OCI-LY7 (cell line): Measurements from ENCODE around the gene ZC2HC1C. TPM values are rescaled to one million over a fixed set of nuclear protein-coding genes. Genes with fewer than 3 reads are reported as not detected.
A peak's percentile ranks its signal among the peaks of the same experiment; 100 is the strongest.

Source experiments
- Bru-seq: library from RNA; stranded (reverse); fragments of 400-500 nt; gene quantifications from one replicate; lab custom pipeline; 2021; lab: Mats Ljungman, UMichigan
- BruChase-seq, 2 experiments: library from RNA; stranded (reverse); fragments of 400-500 nt; gene quantifications; one replicate each; lab custom pipeline; 2021; lab: Mats Ljungman, UMichigan
- BruUV-seq: library from RNA; stranded (reverse); fragments of 400-500 nt; replicated peaks from 2 replicates; lab custom pipeline; 2021; lab: Mats Ljungman, UMichigan
- CTCF ChIA-PET: fragments of 300-600 bp; sonication (Branson Sonifier 250); formaldehyde crosslinking; loops from one replicate; lab custom pipeline; 2022; ENCODE audit warnings: antibody characterized with exemption; ENCODE audit not compliant: unreplicated experiment; lab: Charles Lee
- POLR2A ChIA-PET: fragments of 300-600 bp; sonication (Branson Sonifier 250); formaldehyde crosslinking; loops from one replicate; lab custom pipeline; 2022; ENCODE audit warnings: antibody characterized with exemption; lab: Charles Lee
- DNase-seq: peaks from one replicate; pipeline ENCODE4 v3.0.0-alpha.2; 2015; ENCODE audit warnings: low spot score
- H2AFZ ChIP-seq: fragments of 200-600 bp; sonication (generic), shearing (Covaris generic); 2 replicates; pipeline ENCODE4 v1.6.1; 2014; ENCODE audit warnings: mild to moderate bottlenecking, antibody characterized with exemption, low read length, moderate library complexity
- H3K27ac ChIP-seq: fragments of 200-600 bp; sonication (generic); 2 replicates; pipeline ENCODE4 v1.5.1; 2014; ENCODE audit warnings: mixed run types, low read depth, mild to moderate bottlenecking, moderate library complexity, low read length, inconsistent platforms; ENCODE audit not compliant: poor library complexity, severe bottlenecking
- H3K36me3 ChIP-seq: fragments of 200-600 bp; sonication (generic); 2 replicates; pipeline ENCODE4 v1.6.1; 2014; ENCODE audit warnings: mild to moderate bottlenecking, antibody characterized with exemption, low read length, moderate library complexity, mixed read lengths; ENCODE audit not compliant: insufficient read depth
- H3K4me1 ChIP-seq: fragments of 200-600 bp; sonication (generic); 2 replicates; pipeline ENCODE4 v1.5.1; 2014; ENCODE audit warnings: mild to moderate bottlenecking, low read length; ENCODE audit not compliant: insufficient read depth, poor library complexity, severe bottlenecking
- H3K4me2 ChIP-seq: fragments of 200-600 bp; sonication (generic); 2 replicates; pipeline ENCODE4 v1.6.1; 2014; ENCODE audit warnings: mild to moderate bottlenecking, low read length
- H3K4me3 ChIP-seq: fragments of 200-600 bp; sonication (generic); 2 replicates; pipeline ENCODE4 v1.5.1; 2014; ENCODE audit warnings: mild to moderate bottlenecking, low read depth, low read length; ENCODE audit not compliant: poor library complexity, severe bottlenecking
- H3K79me2 ChIP-seq: fragments of 200-600 bp; sonication (generic); 2 replicates; pipeline ENCODE4 v1.6.1; 2016; ENCODE audit warnings: low read depth, mild to moderate bottlenecking, low read length, moderate library complexity, mixed read lengths; ENCODE audit not compliant: insufficient read depth
- H3K9me2 ChIP-seq: fragments of 200-600 bp; sonication (generic); 2 replicates; pipeline ENCODE4 v1.6.1; 2016; ENCODE audit warnings: mild to moderate bottlenecking, low read length, mixed read lengths; ENCODE audit not compliant: insufficient read depth
- H3K9me3 ChIP-seq: fragments of 200-600 bp; sonication (generic); 2 replicates; pipeline ENCODE4 v1.6.1; 2014; ENCODE audit warnings: mild to moderate bottlenecking, mixed run types, low read length, mixed read lengths
- H4K20me1 ChIP-seq: fragments of 200-600 bp; sonication (generic); 2 replicates; pipeline ENCODE4 v1.6.1; 2014; ENCODE audit warnings: mild to moderate bottlenecking, antibody characterized with exemption, low read length, moderate library complexity, mixed read lengths; ENCODE audit not compliant: insufficient read depth
- EZH2phosphoT487 ChIP-seq: fragments of 200-600 bp; sonication (generic); IDR thresholded peaks from 2 replicates; pipeline ENCODE4 v1.6.1; 2018; ENCODE audit warnings: low read depth, borderline replicate concordance, mild to moderate bottlenecking, mixed run types, antibody characterized with exemption, low read length, moderate library complexity, mixed read lengths
- intact Hi-C: fragments of 100-400 bp; cut with micrococcal nuclease; formaldehyde crosslinking; loops from one replicate; pipeline ENCODE4 v1.10.0; 2022; ENCODE audit not compliant: unreplicated experiment
- long read RNA-seq: library from polyadenylated mRNA; stranded (forward); transcript quantifications from one replicate; pipeline ENCODE4 v2.0.0, GENCODE V29; 2022
- total RNA-seq, 2 experiments: library from RNA; depleted of rRNA in 1 of 2; stranded (reverse); fragments of >200 nt in 1 of 2; shearing (Covaris generic) in 1 of 2; gene quantifications; 2 replicates each; pipeline ENCODE4 v1.2.3, GENCODE V29; 2014 to 2022
- TF ChIP-seq, protein P1 (sequence below): fragments of 200-600 bp; sonication (generic); conservative IDR thresholded peaks from 2 replicates; pipeline ENCODE4 v1.5.1; 2014; ENCODE audit warnings: mild to moderate bottlenecking, antibody characterized with exemption, low read length, moderate library complexity, mixed read lengths

ZC2HC1C gene, protein sequence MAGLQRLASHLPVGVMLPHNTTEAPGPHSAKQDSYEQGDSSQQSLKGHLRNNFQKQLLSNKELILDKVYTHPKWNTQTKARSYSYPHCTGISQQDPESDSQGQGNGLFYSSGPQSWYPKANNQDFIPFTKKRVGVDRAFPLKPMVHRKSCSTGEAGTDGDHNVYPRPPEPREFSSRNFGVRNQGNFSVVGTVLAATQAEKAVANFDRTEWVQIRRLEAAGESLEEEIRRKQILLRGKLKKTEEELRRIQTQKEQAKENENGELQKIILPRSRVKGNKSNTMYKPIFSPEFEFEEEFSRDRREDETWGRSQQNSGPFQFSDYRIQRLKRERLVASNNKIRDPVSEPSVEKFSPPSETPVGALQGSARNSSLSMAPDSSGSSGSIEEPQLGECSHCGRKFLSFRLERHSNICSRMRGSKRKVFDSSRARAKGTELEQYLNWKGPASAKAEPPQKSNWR
- total RNA-seq (2014; rRNA removed; shearing (Covaris generic)), result 3.2 and 3.4 TPM in 2 replicates
- total RNA-seq (2022), result 1.2 and 3.7 TPM in 2 replicates
- percentile 37 among the genes with signal in this experiment for Bru-seq, nascent RNA
- percentile 28 among the genes with signal in this experiment for BruChase-seq, experiment 1, labeled RNA remaining after a 6-hour chase
- percentile 36 among the genes with signal in this experiment for BruChase-seq, experiment 2, labeled RNA remaining after a 2-hour chase
- long read RNA-seq, partial matches to known transcripts, result 0 of 9 reads
- long read RNA-seq, other reads (novel, unspliced or antisense), result 9 of 9 reads

DNA sequence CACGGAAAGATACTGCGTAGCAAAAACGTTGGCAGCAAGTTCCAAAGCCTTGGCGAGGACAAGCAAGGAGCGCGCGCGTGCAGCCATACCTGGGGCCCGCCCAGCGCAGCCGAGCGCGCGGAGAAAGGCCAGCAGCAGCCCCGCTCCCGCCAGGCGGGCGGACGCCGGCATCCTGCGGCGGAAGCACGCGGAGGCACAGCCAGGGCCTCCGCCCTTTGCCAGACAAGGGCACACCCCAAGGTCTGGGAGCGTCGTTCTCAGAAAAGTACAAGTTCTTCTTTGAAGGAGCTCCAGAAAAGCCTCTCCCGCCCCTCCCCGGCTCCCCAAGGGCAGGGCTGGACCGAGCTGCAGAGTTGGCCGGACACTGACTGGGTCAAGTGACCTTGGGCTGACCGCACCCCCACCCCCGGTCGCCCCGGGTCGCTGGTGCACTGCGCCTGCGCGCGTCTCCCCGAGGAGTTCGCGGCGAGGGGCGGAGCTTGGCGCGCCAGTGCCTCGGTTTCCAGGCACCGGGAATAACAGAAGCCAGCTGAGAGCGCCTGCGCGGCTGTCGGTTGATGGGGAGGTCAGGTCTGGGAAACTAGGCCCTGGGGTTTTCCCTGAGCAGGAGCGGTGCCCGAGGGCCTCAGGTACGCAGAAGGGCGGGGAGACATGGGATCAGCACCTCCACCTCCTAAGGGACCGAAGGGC, at the start of gene ZC2HC1C:
Gene ZC2HC1C, plus strand, starts transcription at position 521 of the 690 bp plus-strand sequence. CDS start 933 bp downstream, outside the sequence.
- Histone ChIP-seq H3K27ac (peak within 1 kb of the TSS; percentile 47), H3K79me2 (peaks cover 8% of the 10 kb centered on the region; the same call in 1 of the 2 replicates), H3K4me3 (peak within 1 kb of the TSS; percentile 71), H3K9me2 (no peaks in the 10 kb centered on the region), H3K4me1 (peaks cover 27% of the 10 kb centered on the region), H3K4me2 (peak within 1 kb of the TSS; percentile 90), H2AFZ (peak within 1 kb of the TSS; percentile 87), H3K9me3 (no peaks in the 10 kb centered on the region), H3K36me3 (no peaks in the 10 kb centered on the region; the same call in 1 of the 2 replicates), H4K20me1 (no peaks in the 10 kb centered on the region)
- ChIA-PET CTCF (interaction anchor here (0.6 to 0.9 kb wide), 2 partner anchors 103 to 207 kb away, joined by 3 read pairs; no protein-coding TSS in a partner anchor), POLR2A (interaction anchor here (0.6 to 1.1 kb wide), 3 partner anchors 18 to 194 kb away, joined by 3 to 5 read pairs (median 5); partner anchors contain the start of gene MLH3)
- intact Hi-C loops, result loop anchor here (5.0 to 10.0 kb wide), 2 partner anchors 122 to 236 kb away; no protein-coding TSS in a partner anchor
- TF ChIP-seq EZH2phosphoT487, result no peak
- TF ChIP-seq, protein P1, sequence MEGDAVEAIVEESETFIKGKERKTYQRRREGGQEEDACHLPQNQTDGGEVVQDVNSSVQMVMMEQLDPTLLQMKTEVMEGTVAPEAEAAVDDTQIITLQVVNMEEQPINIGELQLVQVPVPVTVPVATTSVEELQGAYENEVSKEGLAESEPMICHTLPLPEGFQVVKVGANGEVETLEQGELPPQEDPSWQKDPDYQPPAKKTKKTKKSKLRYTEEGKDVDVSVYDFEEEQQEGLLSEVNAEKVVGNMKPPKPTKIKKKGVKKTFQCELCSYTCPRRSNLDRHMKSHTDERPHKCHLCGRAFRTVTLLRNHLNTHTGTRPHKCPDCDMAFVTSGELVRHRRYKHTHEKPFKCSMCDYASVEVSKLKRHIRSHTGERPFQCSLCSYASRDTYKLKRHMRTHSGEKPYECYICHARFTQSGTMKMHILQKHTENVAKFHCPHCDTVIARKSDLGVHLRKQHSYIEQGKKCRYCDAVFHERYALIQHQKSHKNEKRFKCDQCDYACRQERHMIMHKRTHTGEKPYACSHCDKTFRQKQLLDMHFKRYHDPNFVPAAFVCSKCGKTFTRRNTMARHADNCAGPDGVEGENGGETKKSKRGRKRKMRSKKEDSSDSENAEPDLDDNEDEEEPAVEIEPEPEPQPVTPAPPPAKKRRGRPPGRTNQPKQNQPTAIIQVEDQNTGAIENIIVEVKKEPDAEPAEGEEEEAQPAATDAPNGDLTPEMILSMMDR, result no peak
- peak; percentile 86 for DNase-seq
- BruUV-seq, result no TSS peak

DNA sequence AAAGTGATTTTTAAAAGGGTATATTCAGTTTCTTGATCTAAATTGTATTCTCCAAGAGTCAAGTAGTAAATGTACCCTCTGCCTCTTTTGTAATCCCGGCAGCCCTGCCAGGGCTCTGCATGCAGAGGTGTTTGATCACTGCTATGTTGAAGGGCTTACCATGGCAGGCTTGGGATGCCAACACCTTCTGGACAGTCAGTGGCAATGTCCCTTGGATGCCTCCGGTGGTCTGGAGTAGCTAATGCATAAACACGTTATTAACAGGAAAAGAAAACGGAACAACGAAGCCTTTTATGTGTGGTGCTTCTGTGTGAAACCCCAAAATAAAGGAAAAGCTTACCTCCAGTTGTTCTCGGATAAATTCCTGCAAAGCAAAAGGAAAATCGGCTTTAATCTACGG, 46.8 kb upstream of the ZC2HC1C start:
- no TSS peak for BruUV-seq
- Histone ChIP-seq H3K4me2 (no peak overlapping the region), H4K20me1 (no peaks in the 10 kb centered on the region), H3K4me1 (no peaks in the 10 kb centered on the region), H3K36me3 (no peaks in the 10 kb centered on the region), H3K9me2 (no peaks in the 10 kb centered on the region), H2AFZ (no peak overlapping the region), H3K27ac (no peak overlapping the region), H3K79me2 (no peaks in the 10 kb centered on the region), H3K4me3 (no peak overlapping the region), H3K9me3 (no peaks in the 10 kb centered on the region)
- no peak for TF ChIP-seq EZH2phosphoT487
- TF ChIP-seq, protein P1, result peak; percentile 79
- POLR2A ChIA-PET, result interaction anchor here (1.0 kb wide), 2 partner anchors 19 to 42 kb away, joined by 3 read pairs; partner anchors contain the start of gene ACYP1
- intact Hi-C loops, result loop anchor here (5.0 kb wide), 1 partner anchor 75 kb away; no protein-coding TSS in a partner anchor
- DNase-seq, result peak; percentile 44
- CTCF ChIA-PET, result interaction anchor here (0.8 kb wide), 1 partner anchor 20 kb away, joined by 3 read pairs; the partner anchor contains the start of gene EIF2B2
